Pancreas (tissue), 10 donors: ENCODE data around the gene LMX1B. TPM values are rescaled to one million over a fixed set of nuclear protein-coding genes. Genes with fewer than 3 reads are reported as not detected.
"Not testable (repeated sequence)": the region's sequence is repeated elsewhere in the genome, so short reads cannot be mapped to it uniquely, and the experiment has no call there.

ENCODE experiments used
- ATAC-seq, 4 donors: fragments of 200-7000 bp; cut with Tn5 transposase; one replicate each; pipeline versions ENCODE4 v1.8.0 to v1.9.1; 2020; ENCODE audit warnings: mild to moderate bottlenecking in 4 of 4, moderate library complexity in 4 of 4
- DNase-seq, 6 donors: peaks; one replicate each; pipeline ENCODE4 v3.0.0-alpha.2; 2020
- FAIRE-seq: peaks from 2 replicates; lab custom pipeline; 2012; peaks lifted over from hg19 to GRCh38; lab: Jason Lieb, UNC
- H3K27ac ChIP-seq, 4 donors: fragments of 200-600 bp; sonication (generic); 1 replicate in 3 of 4; 2 replicates in 1 of 4; pipeline versions ENCODE4 v1.5.0 to v1.8.0; 2020
- H3K27me3 ChIP-seq, 4 donors: fragments of 200-600 bp; one replicate each; pipeline ENCODE4 v1.8.0; 2021
- H3K36me3 ChIP-seq, 3 donors: fragments of 200-600 bp; sonication (generic) in 1 of 3; one replicate each; pipeline versions ENCODE4 v1.5.0 to v1.8.0; 2020 to 2021
- H3K4me1 ChIP-seq, 3 donors: fragments of 200-600 bp; one replicate each; pipeline ENCODE4 v1.8.0; 2021
- H3K4me3 ChIP-seq, 4 donors: fragments of 200-600 bp; sonication (generic) in 2 of 4; one replicate each; pipeline versions ENCODE4 v1.5.0 to v1.8.0; 2020 to 2021
- H3K9me3 ChIP-seq, 4 donors: fragments of 200-600 bp; one replicate each; pipeline ENCODE4 v1.8.0; 2021
- WGBS, 2 donors: extraction: QIAGEN DNeasy Blood & Tissue Kit; methylation state at CpG; one replicate each; pipeline ENCODE4 v1.1.7; 2013; 5-methylcytosine and 5-hydroxymethylcytosine counted together
- intact Hi-C, 3 donors: fragments of 100-400 bp; cut with DNase I; formaldehyde crosslinking; loops; one replicate each; pipeline versions ENCODE4 v1.11.1 to v1.14.2; 2022
- polyA plus RNA-seq, 2 donors: library from polyadenylated mRNA; stranded (reverse); fragments of 200-250 nt; gene quantifications; one replicate each; pipeline ENCODE4 v1.2.3, GENCODE V29; 2013
- total RNA-seq, 6 donors: library from RNA; stranded (reverse); fragmentation: NEBNext Ultra II Directional in 4 of 6; extraction: Animal tissue kit (Norgen Biotek cat#: 25700) in 4 of 6; gene quantifications; one replicate each; pipeline versions ENCODE4 v1.2.1 to v1.2.4, GENCODE V29; 2021 to 2023
- TF ChIP-seq, protein P1 (sequence below), 4 donors: fragments of 200-600 bp; sonication (generic) in 3 of 4; IDR thresholded peaks; one replicate each; pipeline versions ENCODE4 v1.5.0 to v1.8.0; 2021; ENCODE audit warnings: antibody characterized with exemption in 4 of 4
- donor health status: healthy with polysubstance abuse.
- donor health status: DM: no; HTN: no; CAD: no; lungs with moderate emphysema.
- donor health status: DM: no; HTN: no; CAD: no.
- donor health status: control.
- donor health status: control.
- donor health status: Bipolar disorder and iron deficiency.
- donor health status: DM: yes; HTN: yes; CAD: no.
- donor health status: DM: no; HTN: no; CAD: no.
- donor health status: DM: no; HTN: no; CAD: no.
- donor health status: DM: yes; HTN: yes; CAD: no.

The LMX1B gene
- total and polyA plus RNA-seq, 8 donors, result 0.05 to 1.2 (median 0.46) TPM

- ATAC-seq (no peak), DNase-seq (no peak), FAIRE-seq (no peak)
- Histone ChIP-seq H3K4me3 (no peak overlapping the region), H3K9me3 (no peaks in the 10 kb centered on the region), H3K36me3 (no peaks in the 10 kb centered on the region), H3K4me1 (no peaks in the 10 kb centered on the region), H3K27me3 (no peaks in the 10 kb centered on the region), H3K27ac (no peak overlapping the region)
- intact Hi-C loops, result no loop called here
- 64 to 72% methylated on average over 23 to 24 of the region's 24 CpGs for WGBS, 2 donors
- TF ChIP-seq, protein P1, sequence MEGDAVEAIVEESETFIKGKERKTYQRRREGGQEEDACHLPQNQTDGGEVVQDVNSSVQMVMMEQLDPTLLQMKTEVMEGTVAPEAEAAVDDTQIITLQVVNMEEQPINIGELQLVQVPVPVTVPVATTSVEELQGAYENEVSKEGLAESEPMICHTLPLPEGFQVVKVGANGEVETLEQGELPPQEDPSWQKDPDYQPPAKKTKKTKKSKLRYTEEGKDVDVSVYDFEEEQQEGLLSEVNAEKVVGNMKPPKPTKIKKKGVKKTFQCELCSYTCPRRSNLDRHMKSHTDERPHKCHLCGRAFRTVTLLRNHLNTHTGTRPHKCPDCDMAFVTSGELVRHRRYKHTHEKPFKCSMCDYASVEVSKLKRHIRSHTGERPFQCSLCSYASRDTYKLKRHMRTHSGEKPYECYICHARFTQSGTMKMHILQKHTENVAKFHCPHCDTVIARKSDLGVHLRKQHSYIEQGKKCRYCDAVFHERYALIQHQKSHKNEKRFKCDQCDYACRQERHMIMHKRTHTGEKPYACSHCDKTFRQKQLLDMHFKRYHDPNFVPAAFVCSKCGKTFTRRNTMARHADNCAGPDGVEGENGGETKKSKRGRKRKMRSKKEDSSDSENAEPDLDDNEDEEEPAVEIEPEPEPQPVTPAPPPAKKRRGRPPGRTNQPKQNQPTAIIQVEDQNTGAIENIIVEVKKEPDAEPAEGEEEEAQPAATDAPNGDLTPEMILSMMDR (IDR thresholded peaks at IDR 0.05), result no peak
Observed at GRCh38 chr9:126650404-126651341, 36.9 kb downstream of the LMX1B start.

GRCh38 chr9:126652140-126652582, 38.4 kb downstream of the LMX1B start:
- TF ChIP-seq, protein P1 (IDR thresholded peaks at IDR 0.05), result no peak
- Histone ChIP-seq H3K36me3 (no peaks in the 10 kb centered on the region), H3K27ac (no peak overlapping the region), H3K9me3 (no peaks in the 10 kb centered on the region), H3K27me3 (no peaks in the 10 kb centered on the region), H3K4me1 (no peaks in the 10 kb centered on the region), H3K4me3 (no peak overlapping the region)
- ATAC-seq (peak; percentile 16 to 79 (median 66)), DNase-seq (peak in 3 of 6 donors; percentile 24 to 51 (median 38)), FAIRE-seq (no peak)
- intact Hi-C loops, result no loop called here
- 4% methylated on average over 18 of the region's 18 CpGs for WGBS, 2 donors

DNA sequence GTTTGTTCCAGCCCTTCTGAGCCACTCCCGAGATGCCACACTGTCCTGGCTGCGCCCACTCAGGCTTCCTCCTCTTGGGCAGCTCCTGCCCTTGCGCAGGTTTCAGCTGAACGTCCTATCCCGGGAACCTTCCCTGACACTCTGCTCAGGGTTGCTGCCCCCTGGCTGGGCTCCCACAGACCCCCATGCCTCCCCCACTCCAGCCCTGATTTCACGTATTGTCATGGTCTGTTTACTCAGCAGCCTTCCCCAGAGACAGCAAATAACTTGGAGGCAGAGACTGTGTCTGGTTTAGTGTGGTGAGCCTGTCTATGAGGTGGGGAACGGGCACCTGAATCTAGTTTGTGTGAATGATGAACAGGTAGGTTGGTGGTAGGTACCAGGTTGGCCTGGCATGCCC, 40.4 kb downstream of the LMX1B start:
- WGBS, 2 donors, result 83 to 92% methylated on average over 7 of the region's 7 CpGs
- H3K27me3 ChIP-seq, result no peaks in the 10 kb centered on the region
- DNase-seq (no peak), FAIRE-seq (no peak), ATAC-seq (no peak)
- no peaks in the 10 kb centered on the region for H3K9me3 ChIP-seq
- no peaks in the 10 kb centered on the region for H3K36me3 ChIP-seq
- H3K27ac ChIP-seq, result no peak overlapping the region
- no peaks in the 10 kb centered on the region for H3K4me1 ChIP-seq
- intact Hi-C loops, result no loop called here
- H3K4me3 ChIP-seq, result no peak overlapping the region
- TF ChIP-seq, protein P1 (IDR thresholded peaks at IDR 0.05), result no peak

DNA sequence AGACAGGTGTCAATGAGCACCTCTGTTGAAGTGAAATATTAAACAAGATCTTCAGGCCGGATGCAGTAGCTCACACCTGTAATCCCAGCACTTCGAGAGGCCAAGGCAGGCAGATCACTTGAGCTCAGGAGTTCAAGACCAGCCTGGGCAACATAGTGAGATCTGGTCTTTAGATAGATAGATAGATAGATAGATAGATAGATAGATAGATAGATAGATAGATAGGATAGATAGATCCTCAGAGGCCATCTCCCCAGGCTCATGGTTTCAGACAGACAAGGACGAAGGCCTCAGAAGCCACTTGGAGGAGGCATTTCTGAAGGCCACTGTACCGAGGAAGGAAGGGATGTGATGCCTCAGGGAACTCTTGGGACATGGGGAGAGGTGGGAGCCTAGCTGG, 42.5 kb downstream of the LMX1B start:
- H3K4me1 ChIP-seq, intact Hi-C loops, DNase-seq, FAIRE-seq, H3K27me3 ChIP-seq, H3K4me3 ChIP-seq, H3K9me3 ChIP-seq, ATAC-seq, H3K36me3 ChIP-seq, H3K27ac ChIP-seq: not testable (repeated sequence)
- WGBS, 2 donors, result 82 to 89% methylated on average over 4 of the region's 4 CpGs

DNA sequence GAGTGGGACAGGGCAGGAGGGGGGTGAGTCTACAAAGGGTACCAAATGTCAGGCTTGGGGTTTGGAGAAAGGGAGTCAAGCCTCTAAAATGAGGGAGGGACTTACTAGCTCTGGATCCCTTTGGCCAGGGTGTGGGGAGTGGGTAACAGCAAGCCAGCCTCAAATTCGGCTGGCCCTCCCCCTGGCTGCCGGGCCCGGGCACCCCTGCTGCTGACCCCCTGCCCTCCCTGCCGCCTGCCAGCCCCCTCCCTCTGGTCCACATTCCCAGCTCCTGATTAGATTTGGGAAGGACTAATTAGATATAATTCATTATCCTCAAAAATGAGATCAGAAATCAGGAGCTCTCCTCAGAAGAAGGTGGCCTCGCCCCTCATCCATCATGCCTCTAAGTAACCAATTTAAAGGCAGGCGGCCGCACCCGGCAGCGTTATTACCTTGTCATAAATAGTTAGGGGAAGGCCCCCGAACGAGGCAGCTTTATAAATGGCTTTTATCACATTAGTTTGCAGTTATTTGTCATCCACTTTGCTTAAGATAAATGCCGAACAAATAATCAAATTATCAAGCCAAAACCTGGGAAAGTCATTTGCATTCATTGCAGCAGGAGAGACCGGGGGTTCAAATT, 44.6 kb downstream of the LMX1B start:
- DNase-seq (no peak), FAIRE-seq (no peak), ATAC-seq (no peak)
- no peak overlapping the region for H3K27ac ChIP-seq
- no peaks in the 10 kb centered on the region for H3K9me3 ChIP-seq
- intact Hi-C loops, result no loop called here
- 70% methylated on average over 13 of the region's 13 CpGs for WGBS, 2 donors
- TF ChIP-seq, protein P1 (IDR thresholded peaks at IDR 0.05), result no peak
- no peaks in the 10 kb centered on the region for H3K36me3 ChIP-seq
- no peaks in the 10 kb centered on the region for H3K27me3 ChIP-seq
- H3K4me1 ChIP-seq, result peaks cover 5 to 9% (median 8%) of the 10 kb centered on the region in 3 donors
- no peak overlapping the region for H3K4me3 ChIP-seq
